ENCODE data around the gene ANKRD34A.

The ANKRD34A gene

DNA sequence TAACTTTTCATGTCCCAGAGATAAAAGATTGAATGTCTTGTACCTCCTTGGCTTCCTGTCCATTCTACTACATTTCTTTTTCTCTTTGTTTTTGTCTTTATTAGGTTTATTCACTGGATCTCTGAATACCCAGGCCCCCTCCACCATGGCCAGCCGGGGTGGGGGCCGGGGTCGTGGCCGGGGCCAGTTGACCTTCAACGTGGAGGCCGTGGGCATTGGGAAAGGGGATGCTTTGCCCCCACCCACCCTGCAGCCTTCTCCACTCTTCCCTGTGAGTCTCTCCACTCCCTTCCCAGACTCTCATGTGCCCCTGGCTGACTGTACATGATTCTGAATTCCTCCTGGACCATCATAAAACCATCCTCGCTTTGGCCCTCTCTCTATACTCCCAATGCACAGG, 10.3 kb upstream of the ANKRD34A start:
- DNase-seq (ENCODE audit: extremely low read depth in 1 of 2, low read depth in 1 of 2): no peak

GRCh38 chr1:145972580-145972979, 8.2 kb upstream of the ANKRD34A start:
- DNase-seq (ENCODE audit: extremely low read depth in 1 of 2, low read depth in 1 of 2): no peak

- no peak for DNase-seq (ENCODE audit: extremely low read depth in 1 of 2, low read depth in 1 of 2)
Measured at GRCh38 chr1:145967288-145967687, 2.9 kb upstream of the ANKRD34A start.

DNA sequence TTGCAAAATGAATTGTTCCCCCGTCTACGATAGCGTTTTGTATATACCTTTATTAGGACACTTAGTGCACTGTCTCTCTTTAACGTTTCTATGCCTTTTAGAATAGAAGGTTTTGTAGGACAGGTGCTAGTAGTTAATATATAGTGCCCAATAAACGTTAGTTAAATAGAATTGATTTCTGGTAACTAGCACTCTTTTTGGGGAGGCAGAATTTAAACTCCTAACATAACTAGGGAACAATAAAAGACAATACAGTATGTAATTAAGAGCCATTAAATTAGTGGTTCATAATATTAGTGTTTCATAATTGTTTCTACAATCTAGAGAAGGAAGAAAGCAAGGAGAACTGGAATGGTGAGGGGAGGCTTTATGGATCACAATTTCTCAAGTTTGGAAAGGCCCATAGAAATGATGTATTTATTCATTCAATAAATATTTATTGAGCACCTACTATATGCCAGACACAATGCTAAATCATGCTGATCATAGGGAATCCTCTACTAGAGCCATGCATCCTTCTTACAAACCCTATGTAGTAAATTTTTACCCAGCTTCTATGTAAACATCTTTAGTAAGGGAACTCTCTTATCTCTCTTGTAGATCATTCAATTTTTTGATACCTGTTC, 857 bp upstream of the ANKRD34A start:
- no peak for DNase-seq (ENCODE audit: extremely low read depth in 1 of 2, low read depth in 1 of 2)

DNA sequence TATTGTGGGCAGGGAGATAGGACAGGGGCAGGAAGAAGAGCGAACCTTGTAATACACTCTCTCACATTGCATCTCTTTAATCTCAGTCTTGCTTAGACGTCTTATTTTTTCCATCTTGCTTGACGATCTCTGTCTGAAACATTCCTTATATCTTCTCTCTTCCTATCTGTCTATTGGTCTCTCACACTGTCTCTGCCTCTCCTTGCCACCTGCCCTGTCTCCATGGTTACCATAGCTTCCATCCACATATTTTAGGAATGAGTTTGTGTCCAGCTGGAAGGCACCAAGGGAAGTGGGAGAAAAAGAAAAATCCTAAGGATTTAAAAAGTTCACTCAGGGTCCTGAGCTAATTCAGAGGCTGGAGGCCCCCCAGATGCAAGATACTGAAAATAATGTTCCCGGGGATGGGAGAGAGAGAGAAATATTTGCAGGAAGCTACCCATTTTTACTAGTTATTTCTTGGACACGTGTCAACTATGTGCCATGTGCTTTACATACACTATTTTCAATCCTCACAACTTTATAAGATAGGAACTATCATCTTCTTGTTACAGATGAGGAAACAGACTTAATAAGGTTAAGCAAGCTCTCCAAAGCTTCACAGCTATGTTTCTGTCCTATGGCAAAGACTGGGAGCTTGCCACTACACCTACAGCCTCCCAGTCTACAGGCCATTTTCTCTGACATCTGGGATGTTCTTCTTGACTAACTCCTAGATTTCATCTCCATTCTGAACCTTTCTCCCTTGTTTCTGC, 933 bp downstream of the ANKRD34A start:
- no peak for DNase-seq (ENCODE audit: extremely low read depth in 1 of 2, low read depth in 1 of 2)

DNA sequence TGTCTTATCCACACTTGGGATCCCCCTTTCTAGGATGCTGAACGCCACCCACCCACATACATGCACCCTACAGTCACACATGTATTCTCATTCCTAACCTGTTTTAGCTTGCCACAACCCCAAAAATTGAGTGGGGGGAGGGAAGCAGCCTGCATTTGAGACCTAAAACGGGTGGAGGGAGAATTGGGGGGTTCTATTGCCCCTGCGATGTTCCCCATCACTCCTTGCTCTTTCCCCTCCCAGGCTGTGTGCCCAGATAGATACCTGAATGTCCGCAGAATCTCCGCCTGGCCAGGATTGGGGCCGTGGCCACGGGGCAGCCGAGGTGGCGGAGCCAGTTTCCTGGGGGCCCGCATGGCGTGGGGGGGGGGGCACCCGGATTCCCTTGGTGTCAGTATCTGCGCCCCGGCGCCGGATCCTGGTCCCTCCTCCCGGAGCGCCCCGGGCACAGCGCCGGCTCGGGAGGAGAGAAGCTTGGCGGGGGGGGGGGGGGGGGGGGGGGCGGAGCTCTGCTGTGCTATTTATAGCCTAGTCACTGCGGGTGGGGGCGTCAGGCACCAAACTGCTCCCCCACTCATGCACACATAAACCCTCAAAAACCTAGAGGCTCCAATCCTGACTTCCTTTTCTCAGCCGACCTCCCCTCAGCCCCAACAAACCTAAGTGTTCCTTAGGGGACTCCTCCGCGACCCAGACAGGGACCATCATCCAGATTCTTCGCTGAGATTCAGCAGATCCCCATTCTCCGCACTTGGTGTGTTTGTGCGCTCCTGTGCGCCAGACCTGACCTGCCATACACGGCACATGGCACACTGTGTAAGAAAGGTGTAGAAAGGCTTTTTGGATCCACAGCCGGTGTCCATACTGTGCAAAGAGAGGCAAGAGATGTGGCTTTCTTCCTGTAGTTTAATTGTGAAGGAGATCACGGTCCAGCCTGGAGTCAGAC, 1.9 kb downstream of the ANKRD34A start:
- no peak for DNase-seq (ENCODE audit: extremely low read depth in 1 of 2, low read depth in 1 of 2)

DNA sequence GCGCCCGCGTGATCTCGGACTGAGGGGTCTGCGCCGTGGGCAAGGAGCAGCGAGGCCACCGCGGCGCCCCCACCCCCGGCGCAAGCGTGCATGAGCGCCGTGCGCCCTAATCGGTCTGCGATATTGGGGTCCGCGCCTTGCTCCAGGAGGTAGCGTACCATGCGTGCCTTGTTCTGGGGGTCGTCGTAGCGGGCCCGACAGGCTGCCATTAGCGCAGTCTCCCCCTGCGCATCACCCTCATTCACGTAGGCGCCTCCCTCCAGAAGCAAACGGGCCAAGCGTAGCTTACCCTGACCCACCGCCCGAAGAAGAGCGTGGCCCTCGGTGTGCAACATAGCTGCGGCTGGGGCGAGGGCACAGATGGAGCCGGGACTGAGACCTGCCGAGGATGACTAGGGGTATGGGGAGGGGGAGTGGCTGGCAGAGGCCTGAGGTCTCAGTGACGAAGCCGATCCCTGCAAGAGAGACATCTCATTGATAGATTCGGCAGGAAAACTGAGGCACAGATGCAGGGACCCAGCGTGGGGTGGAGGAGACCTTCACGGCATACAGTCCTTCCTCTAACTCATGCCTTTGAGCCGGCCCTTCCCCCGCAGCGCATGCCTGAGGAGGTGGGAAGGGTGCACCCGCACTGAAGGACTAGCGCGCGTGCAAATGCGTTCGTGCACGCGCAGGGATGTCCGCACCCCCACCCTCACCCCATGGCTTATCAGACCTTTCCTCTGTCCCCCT, 2.8 kb downstream of the ANKRD34A start:
- no peak for DNase-seq (ENCODE audit: extremely low read depth in 1 of 2, low read depth in 1 of 2)

GRCh38 chr1:145961109-145961424, 3.3 kb downstream of the ANKRD34A start:
- no peak for DNase-seq (ENCODE audit: extremely low read depth in 1 of 2, low read depth in 1 of 2)

DNA sequence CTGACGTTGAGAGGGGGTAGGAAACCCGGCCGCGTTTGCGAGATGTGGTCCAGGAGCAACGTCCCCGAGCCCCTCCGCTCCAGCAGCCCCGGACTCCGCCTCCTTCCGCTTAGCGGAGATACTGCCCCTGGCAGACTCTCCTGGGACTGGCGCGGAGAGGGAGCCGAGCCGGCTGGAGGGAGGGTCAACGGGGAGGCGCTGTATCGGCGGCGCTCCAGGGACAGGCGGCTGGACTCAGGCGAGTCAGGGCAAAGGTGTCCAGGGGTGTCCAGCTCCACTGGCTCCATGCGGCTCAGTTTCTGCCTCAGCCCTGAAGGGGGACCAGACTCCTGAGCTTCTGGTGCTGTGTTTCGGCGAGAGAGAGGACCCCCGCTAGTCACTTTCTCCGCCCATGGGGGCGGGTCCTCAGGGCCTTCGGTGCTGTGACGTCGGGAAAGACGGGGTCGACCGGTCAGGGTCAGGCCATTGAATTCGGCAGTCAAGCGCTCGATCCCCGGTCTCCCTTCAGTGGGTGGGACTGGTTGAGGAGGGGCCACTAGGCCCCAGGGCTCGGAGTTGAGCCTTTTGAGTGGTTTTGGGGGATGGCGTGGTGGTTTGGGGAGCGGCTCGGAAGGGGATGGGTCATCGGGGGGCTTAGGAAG, 3.8 kb downstream of the ANKRD34A start:
- DNase-seq (ENCODE audit: extremely low read depth in 1 of 2, low read depth in 1 of 2): no peak

GRCh38 chr1:145959957-145960467, 4.4 kb downstream of the ANKRD34A start:
- no peak for DNase-seq (ENCODE audit: extremely low read depth in 1 of 2, low read depth in 1 of 2)

DNA sequence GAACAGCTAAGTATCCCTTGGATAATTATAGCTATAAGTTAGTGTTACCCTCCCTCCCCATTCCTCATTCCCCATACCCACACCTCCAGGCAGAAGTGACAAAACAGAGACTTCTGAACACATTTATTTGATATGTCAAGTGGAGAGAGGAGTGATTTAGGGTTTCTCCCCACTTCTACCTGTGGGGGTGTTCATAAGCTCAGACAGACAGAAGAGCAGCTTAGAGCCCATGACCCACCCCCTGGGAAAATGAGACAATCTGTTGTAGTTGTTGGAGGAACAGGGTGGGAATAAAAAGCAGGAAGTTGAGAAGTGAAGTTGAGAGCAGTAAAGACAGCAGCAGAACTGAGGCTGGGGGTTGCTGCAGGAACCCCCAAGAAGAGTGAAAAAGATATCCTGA, 5.0 kb downstream of the ANKRD34A start:
- no peak for DNase-seq (ENCODE audit: extremely low read depth in 1 of 2, low read depth in 1 of 2)

- DNase-seq (ENCODE audit: extremely low read depth in 1 of 2, low read depth in 1 of 2): no peak
Measured at GRCh38 chr1:145958734-145959133, 5.6 kb downstream of the ANKRD34A start.

GRCh38 chr1:145957443-145958319, 6.7 kb downstream of the ANKRD34A start, which contains the start of gene LIX1L:
Gene LIX1L (minus strand): TSS chr1:145958017. CDS start chr1:145957927, 90 bp downstream.
- peak; percentile 85 to 91 for DNase-seq (ENCODE audit: extremely low read depth in 1 of 2, low read depth in 1 of 2)

GRCh38 chr1:145956781-145957442, 7.5 kb downstream of the ANKRD34A start:
- DNase-seq (ENCODE audit: extremely low read depth in 1 of 2, low read depth in 1 of 2): no peak

GRCh38 chr1:145956361-145956760, 8.0 kb downstream of the ANKRD34A start:
- DNase-seq (ENCODE audit: extremely low read depth in 1 of 2, low read depth in 1 of 2): no peak

DNA sequence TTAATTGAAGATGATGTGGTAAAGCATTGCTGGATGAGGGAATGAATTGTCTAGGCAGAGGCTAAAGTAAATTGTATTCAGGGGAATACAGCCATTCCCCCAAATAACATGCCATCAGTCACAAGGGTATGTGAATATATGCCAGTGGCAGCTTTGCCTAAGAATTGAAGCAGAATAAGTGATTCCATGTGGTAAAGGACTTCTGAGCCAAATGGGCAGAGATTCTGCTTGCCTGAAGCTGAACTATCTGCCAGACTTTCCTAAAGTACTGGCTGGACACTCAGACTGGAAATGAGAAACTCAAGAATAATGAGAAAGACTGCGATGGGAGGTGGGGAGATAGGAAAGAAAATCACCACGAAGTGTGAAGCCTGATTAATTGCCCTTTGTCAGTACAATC, 8.9 kb downstream of the ANKRD34A start:
- no peak for DNase-seq (ENCODE audit: extremely low read depth in 1 of 2, low read depth in 1 of 2)

- no peak for DNase-seq (ENCODE audit: extremely low read depth in 1 of 2, low read depth in 1 of 2)
Measured at GRCh38 chr1:145953861-145954260, 10.5 kb downstream of the ANKRD34A start.

DNA sequence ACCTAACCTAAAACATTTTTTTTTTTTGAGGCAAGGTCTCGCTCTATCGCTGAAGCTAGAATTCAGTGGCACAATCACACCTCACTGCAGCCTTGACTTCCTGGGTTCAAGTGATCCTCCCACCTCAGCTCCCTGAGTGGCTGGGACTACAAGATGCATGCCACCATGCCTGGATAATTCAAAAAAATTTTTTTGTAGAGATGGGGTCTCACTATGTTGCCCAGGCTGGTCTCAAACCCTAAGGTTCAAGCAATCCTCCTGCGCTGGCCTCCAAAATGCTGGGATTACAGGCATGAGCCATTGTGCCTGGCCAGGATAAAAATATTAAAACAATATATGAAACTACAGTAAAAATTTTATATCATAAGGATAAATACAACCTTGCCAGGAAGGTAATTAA, 11.5 kb downstream of the ANKRD34A start:
- DNase-seq (ENCODE audit: extremely low read depth in 1 of 2, low read depth in 1 of 2): no peak

GRCh38 chr1:145951526-145951925, 12.8 kb downstream of the ANKRD34A start:
- DNase-seq (ENCODE audit: extremely low read depth in 1 of 2, low read depth in 1 of 2): no peak
